Esophagus muscularis mucosa (tissue), 4 donors: ENCODE results near the gene PPHLN1. TPM values are rescaled to one million over a fixed set of nuclear protein-coding genes. Genes with fewer than 3 reads are reported as not detected.
A peak's percentile ranks its signal among the peaks of the same experiment; 100 is the strongest.

ENCODE experiments used
- DNase-seq: peaks from one replicate; pipeline ENCODE4 v3.0.0-alpha.2; 2017; ENCODE audit errors: extremely low spot score
- H3K27ac ChIP-seq, 4 donors: fragments of 200-600 bp; sonication (generic); replicated peaks in 1 of 4; 1 replicate in 3 of 4; 2 replicates in 1 of 4; pipeline ENCODE4 v1.5.1; 2016 to 2019; ENCODE audit warnings: mild to moderate bottlenecking in 1 of 4
- H3K27me3 ChIP-seq, 4 donors: fragments of 200-600 bp; sonication (generic); one replicate each; pipeline versions ENCODE4 v1.5.1 to v1.6.0; 2016 to 2019
- H3K36me3 ChIP-seq, 4 donors: fragments of 200-600 bp; sonication (generic); one replicate each; pipeline ENCODE4 v1.5.1; 2016 to 2019
- H3K4me1 ChIP-seq, 4 donors: fragments of 200-600 bp; sonication (generic); one replicate each; pipeline ENCODE4 v1.5.1; 2016 to 2019
- H3K4me3 ChIP-seq, 4 donors: fragments of 200-600 bp; sonication (generic); 1 replicate in 2 of 4; 2 replicates in 2 of 4; pipeline ENCODE4 v1.5.1; 2016 to 2019; ENCODE audit warnings: mild to moderate bottlenecking in 4 of 4, moderate library complexity in 1 of 4
- H3K9me3 ChIP-seq, 4 donors: fragments of 200-600 bp; sonication (generic); 1 replicate in 3 of 4; 2 replicates in 1 of 4; pipeline ENCODE4 v1.5.1; 2016 to 2019
- EP300 ChIP-seq: sonication (generic); formaldehyde crosslinking; IDR thresholded peaks from one replicate; pipeline ENCODE4 v1.6.1; 2017; ENCODE audit warnings: antibody characterized with exemption
- POLR2A ChIP-seq: fragments of 450-650 bp; IDR thresholded peaks from one replicate; pipeline ENCODE4 v1.6.1; 2017; ENCODE audit warnings: antibody characterized with exemption, moderate library complexity, mild to moderate bottlenecking, low read depth
- POLR2AphosphoS5 ChIP-seq, 2 donors: sonication (generic); formaldehyde crosslinking; IDR thresholded peaks; one replicate each; pipeline ENCODE4 v1.6.1; 2017; ENCODE audit warnings: antibody characterized with exemption in 2 of 2
- WGBS: methylation state at CpG from one replicate; pipeline ENCODE4 v1.1.5; 2018; 5-methylcytosine and 5-hydroxymethylcytosine counted together
- intact Hi-C: fragments of 100-400 bp; cut with DNase I; formaldehyde crosslinking; loops from one replicate; pipeline ENCODE4 v1.15.1; 2023
- total RNA-seq, 4 donors: library from RNA; depleted of rRNA; stranded (reverse); fragments of >200 nt; gene quantifications; one replicate each; pipeline versions ENCODE4 v1.1.0 to v1.2.1, GENCODE V29; 2016
- TF ChIP-seq, protein P1 (sequence below), 3 experiments: fragments of 200-600 bp in 2 of 3; fragments of 450-650 bp in 1 of 3; sonication (generic) in 2 of 3; IDR thresholded peaks; one replicate each; pipeline ENCODE4 v1.5.1; 2017 to 2019; ENCODE audit warnings: antibody characterized with exemption in 3 of 3, mild to moderate bottlenecking in 2 of 3, moderate library complexity in 1 of 3

PPHLN1 gene
- total RNA-seq, 4 donors from 2014 or later = 40.0 to 45.3 (median 42.1) TPM

DNA sequence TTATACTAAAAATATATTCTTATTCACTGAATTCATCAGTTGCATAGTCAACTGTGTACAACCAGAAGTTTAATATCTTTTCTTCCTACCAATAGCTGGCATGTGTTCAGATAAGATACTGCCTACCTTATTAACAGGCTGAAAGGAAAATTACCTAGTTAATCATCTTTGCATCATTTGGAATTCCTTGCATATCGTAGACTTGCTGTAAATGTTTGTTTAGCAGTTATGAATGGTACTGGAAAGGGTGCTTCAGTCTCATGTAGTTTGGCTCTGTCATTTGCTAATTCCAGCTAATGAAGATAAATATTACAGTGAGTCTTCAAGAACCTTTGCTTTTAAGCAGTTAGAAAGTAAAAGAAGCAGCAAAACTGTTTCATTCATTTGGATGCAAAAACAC, 84.4 kb downstream of the PPHLN1 start:
- 59% methylated on average over 1 of the region's 1 CpG for WGBS
- no peaks in the 10 kb centered on the region for H3K4me1 ChIP-seq
- no peak for DNase-seq
- H3K4me3 ChIP-seq = no peak overlapping the region
- H3K9me3 ChIP-seq = no peaks in the 10 kb centered on the region
- TF ChIP-seq EP300 (no peak), POLR2A (no peak)
- TF ChIP-seq, protein P1, sequence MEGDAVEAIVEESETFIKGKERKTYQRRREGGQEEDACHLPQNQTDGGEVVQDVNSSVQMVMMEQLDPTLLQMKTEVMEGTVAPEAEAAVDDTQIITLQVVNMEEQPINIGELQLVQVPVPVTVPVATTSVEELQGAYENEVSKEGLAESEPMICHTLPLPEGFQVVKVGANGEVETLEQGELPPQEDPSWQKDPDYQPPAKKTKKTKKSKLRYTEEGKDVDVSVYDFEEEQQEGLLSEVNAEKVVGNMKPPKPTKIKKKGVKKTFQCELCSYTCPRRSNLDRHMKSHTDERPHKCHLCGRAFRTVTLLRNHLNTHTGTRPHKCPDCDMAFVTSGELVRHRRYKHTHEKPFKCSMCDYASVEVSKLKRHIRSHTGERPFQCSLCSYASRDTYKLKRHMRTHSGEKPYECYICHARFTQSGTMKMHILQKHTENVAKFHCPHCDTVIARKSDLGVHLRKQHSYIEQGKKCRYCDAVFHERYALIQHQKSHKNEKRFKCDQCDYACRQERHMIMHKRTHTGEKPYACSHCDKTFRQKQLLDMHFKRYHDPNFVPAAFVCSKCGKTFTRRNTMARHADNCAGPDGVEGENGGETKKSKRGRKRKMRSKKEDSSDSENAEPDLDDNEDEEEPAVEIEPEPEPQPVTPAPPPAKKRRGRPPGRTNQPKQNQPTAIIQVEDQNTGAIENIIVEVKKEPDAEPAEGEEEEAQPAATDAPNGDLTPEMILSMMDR (IDR thresholded peaks at IDR 0.05) = no peak
- H3K36me3 ChIP-seq = no peaks in the 10 kb centered on the region
- intact Hi-C loops = no loop called here
- no peak overlapping the region for H3K27ac ChIP-seq
- H3K27me3 ChIP-seq = no peaks in the 10 kb centered on the region

DNA sequence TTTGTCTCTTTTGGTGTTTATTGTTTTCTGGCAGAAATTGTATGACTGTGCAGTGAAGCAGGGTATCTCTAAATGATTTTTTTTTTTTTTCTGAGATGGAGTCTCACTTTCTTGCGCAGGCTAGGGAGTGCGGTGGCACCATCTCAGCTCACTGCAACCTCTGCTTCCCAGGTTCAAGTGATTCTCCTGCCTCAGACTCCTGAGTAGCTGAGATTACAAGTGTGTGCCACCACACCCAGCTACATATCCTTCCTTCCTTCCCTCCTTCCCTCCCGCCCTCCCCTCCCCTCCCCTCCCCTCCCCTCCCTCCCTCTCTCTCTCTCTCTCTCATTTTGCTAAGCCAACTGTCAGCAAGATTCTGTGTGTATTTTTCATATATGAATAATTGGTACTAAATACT, 94.4 kb downstream of the PPHLN1 start:
- intact Hi-C loops = no loop called here
- no peak for TF ChIP-seq POLR2A
- TF ChIP-seq EP300 = no peak
- TF ChIP-seq, protein P1 (IDR thresholded peaks at IDR 0.05) = no peak
- no peak for TF ChIP-seq POLR2AphosphoS5 (IDR thresholded peaks at IDR 0.05)
- H3K4me1 ChIP-seq = peaks cover 9 to 18% (median 13%) of the 10 kb centered on the region in 4 donors
- no peaks in the 10 kb centered on the region for H3K9me3 ChIP-seq
- no peaks in the 10 kb centered on the region for H3K27me3 ChIP-seq
- H3K36me3 ChIP-seq = no peaks in the 10 kb centered on the region
- DNase-seq = no peak
- H3K4me3 ChIP-seq = no peak overlapping the region
- H3K27ac ChIP-seq = no peak overlapping the region
- 68% methylated on average over 3 of the region's 3 CpGs for WGBS

DNA sequence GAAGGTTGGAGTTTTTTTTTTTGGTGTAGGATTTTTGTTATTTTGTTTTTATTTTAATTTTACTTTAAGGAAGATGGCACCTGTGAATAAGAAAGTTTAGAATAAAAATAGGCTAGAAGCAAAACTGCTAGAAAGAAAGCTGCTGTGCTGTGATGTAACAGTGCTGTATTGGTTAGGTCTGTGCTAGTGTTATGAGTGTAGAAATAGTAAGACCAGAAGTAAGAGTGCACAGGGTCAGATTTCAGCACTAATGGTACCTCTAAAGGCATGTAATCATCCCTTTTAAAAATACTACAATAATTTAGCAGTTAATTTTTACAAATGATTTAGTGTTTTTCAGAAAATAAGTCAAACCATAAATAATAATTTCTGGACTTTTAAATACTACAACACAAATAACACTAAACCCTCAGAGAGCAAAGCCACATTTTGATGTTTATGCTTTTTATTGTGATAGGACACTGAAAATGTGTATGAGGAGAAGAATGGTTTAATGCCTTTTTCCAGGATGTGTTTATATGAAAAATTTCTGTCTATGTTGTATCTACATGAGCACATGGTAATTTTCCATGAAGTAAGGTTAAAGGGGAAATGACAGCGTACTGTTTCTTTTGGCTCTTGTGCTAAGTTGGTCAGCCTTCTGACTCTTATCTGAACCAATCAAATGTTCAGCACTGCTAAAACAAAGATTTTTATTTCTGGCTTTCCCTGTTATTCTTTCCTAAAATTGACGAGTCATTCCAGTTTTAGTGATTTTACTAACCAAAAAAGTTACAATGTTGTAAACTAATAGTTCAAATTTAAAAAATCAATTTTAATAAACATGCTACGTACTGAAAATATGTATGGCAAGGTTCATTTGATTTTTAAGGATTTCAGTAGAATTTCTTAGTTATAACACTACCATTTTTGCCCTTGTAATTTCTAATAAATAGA, 96.1 kb downstream of the PPHLN1 start:
- H3K4me3 ChIP-seq = no peak overlapping the region
- H3K27me3 ChIP-seq = no peaks in the 10 kb centered on the region
- peak overlapping the region in 2 of 4 donors; percentile 15 to 21 for H3K27ac ChIP-seq
- no peaks in the 10 kb centered on the region for H3K9me3 ChIP-seq
- no peak for TF ChIP-seq POLR2AphosphoS5 (IDR thresholded peaks at IDR 0.05)
- TF ChIP-seq EP300 = no peak
- no peak for DNase-seq
- H3K4me1 ChIP-seq = peaks cover 9 to 18% (median 13%) of the 10 kb centered on the region in 4 donors
- WGBS = 59% methylated on average over 3 of the region's 3 CpGs
- no peaks in the 10 kb centered on the region for H3K36me3 ChIP-seq
- intact Hi-C loops = no loop called here

DNA sequence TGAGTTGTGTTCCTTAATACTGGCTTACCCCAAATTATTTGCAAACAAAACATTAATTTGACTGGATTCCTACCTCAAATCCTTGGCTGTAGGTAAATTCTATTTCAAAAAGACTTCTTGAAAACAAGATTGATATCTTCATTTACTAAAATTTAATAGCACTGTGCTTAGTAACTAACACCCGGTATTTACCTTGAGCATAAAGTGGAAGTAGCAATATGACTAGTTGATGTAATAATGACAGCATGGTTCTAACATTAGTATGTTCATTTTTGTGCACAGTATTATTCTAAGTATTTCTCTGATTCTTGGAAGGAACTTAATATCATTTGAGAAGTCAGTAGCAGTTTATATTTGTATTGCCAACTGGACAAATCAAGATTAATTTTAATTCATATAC, 96.8 kb downstream of the PPHLN1 start:
- DNase-seq = no peak
- intact Hi-C loops = no loop called here
- Histone ChIP-seq H3K27me3 (no peaks in the 10 kb centered on the region), H3K4me3 (no peak overlapping the region), H3K4me1 (peaks cover 9 to 18% (median 13%) of the 10 kb centered on the region in 4 donors), H3K9me3 (no peaks in the 10 kb centered on the region), H3K27ac (no peak overlapping the region), H3K36me3 (no peaks in the 10 kb centered on the region)
- TF ChIP-seq POLR2A (no peak), POLR2AphosphoS5 (IDR thresholded peaks at IDR 0.05) (no peak), EP300 (no peak)
- TF ChIP-seq, protein P1 (IDR thresholded peaks at IDR 0.05) = no peak
- 80% methylated on average over 1 of the region's 1 CpG for WGBS

DNA sequence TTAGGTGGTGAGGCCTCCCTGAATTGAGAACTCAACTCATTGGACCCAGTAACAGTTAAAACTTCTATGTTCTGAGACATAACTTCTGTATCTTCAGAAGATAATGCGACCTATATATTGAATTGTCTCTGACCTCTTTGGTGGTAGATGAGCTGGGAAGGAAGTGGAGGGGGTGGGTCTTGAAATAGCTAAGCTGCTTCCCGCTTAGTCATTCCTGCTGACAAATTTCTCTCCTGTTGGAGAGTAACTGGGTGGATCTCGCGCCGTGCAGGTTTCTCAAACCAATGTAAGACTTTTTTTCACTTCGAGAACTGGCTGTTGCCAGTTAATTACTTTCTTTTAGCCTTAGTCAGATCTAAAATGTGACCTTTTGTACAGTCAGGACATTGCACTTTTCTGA, 100.8 kb downstream of the PPHLN1 start:
- Histone ChIP-seq H3K4me3 (no peak overlapping the region), H3K4me1 (peaks cover 9 to 14% (median 12%) of the 10 kb centered on the region in 4 donors), H3K27ac (no peak overlapping the region), H3K36me3 (peaks cover 0 to 4% (median under 1%) of the 10 kb centered on the region in 4 donors), H3K9me3 (no peaks in the 10 kb centered on the region), H3K27me3 (no peaks in the 10 kb centered on the region)
- intact Hi-C loops = no loop called here
- WGBS = 83% methylated on average over 6 of the region's 6 CpGs
- DNase-seq = no peak
- TF ChIP-seq POLR2A (no peak), EP300 (no peak), POLR2AphosphoS5 (IDR thresholded peaks at IDR 0.05) (no peak)
- TF ChIP-seq, protein P1 (IDR thresholded peaks at IDR 0.05) = no peak
